Left forelimb (tissue), 1 donor: ENCODE results near the gene PDE5A.
"Not testable (repeated sequence)": the region's sequence is repeated elsewhere in the genome, so short reads cannot be mapped to it uniquely, and the experiment has no call there.

Source experiments
- DNase-seq: peaks from one replicate; pipeline ENCODE4 v3.0.0-alpha.2; 2018; ENCODE audit warnings: low spot score

Gene PDE5A

DNA sequence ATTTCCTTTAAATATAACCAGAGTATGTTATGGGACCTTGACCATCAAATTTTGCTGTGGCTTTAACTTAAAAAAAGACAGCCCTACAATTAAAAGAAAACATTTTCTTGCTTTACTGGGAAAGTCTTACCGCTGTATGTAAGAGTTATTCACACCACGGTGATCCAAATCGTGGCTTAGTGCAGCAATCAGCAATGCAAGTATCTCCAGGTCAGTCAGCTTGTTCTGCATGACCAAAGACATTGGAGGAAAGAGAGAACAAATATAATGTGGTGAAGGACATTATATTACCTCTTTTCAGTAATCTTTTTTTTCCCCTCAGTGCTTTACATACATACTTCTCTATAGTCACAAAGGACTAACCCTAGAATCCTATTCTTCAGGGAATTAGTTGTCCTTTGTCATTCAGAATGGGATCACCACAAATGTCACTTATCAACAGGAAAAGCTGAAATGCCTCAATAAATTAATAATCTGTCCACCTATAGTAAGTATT, 109.6 kb downstream of the PDE5A start:
- DNase-seq = no peak

DNA sequence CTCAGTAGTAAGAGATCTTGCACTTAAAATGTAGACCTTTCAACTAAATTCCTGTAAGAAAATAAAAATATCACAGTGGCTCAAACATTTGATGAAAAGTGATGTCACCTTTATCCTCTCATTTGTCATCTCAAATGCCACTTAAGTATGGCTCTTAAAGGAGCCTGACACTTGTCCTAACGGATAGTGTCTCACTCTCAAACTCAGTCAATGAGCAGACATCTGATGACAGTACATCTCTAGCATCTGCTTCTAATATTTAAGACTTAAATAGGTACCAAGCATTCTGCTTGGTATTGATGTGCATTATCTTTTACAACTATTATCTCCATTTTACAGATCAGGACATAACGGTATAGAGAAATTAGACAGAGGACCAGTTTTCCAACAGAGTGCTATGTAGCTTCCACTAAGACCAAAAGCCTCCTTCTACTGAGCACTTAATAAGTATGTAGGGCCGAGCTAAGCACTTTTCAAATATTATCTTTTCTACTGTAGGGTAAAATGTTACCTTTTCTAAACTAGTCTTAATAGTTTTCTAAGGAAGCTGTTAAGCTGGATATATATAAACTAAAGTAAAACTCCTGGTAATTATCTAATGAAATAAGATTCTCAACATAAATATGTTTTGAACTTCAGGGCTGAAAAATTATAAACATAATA, 110.2 kb downstream of the PDE5A start:
- no peak for DNase-seq

DNA sequence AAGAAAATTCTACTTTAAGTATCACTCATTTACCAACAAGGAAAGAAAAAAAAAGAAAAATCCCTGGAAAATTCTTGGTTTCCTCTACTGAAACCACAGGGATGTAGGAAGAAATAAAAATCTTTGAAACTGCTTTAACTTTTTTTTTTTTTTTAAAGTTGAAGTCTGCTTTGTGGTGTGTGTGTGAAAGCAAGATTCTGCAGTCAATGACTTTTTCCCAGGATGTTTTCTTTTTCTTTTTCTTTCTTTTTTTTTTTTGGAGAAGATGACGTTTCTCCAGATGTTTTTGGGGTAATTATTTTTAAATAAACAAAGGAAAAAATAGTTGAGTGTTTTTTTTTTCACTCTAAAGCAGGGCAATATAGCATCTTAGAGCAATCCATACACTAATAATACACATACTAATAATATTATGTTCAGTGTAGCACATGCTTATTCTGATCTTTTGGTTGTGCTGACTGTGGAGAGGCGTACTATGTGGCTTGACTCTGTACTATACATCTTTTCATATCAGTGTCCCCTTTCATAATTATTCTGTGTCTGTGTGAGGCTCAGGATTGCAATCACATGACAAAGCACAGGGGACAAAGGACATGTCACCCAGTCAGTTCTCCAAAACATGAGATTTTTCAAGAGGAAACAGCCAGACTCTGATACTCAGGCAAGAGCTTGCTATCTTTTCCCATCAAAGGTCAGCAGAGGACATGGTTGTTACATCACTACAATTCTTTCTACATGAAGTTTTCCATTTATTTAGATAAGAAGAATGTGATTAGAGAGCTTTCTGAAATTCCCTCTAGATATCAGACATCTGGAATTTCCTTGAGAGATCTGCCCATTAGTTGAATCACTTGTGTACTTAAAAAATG, 111.0 kb downstream of the PDE5A start:
- DNase-seq = no peak

DNA sequence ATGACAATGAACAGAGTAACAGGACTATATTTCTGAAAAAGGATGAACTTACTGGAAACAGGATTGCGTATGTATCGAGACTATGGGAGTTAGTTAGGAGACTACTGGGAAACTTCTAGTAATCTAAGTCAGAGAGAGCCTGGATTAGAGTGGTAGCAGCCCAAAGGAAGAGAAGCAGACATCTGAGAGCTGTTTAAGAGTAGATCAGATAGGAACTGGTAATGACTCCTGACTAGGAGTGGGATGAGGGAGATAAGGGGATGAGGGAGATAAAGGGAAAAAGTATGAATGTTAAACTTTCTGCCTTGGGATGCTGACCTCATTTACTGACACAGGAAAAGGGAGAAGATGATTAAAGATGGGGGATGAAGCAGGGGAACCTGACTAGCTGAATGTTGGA, 116.2 kb downstream of the PDE5A start:
- DNase-seq = no peak

DNA sequence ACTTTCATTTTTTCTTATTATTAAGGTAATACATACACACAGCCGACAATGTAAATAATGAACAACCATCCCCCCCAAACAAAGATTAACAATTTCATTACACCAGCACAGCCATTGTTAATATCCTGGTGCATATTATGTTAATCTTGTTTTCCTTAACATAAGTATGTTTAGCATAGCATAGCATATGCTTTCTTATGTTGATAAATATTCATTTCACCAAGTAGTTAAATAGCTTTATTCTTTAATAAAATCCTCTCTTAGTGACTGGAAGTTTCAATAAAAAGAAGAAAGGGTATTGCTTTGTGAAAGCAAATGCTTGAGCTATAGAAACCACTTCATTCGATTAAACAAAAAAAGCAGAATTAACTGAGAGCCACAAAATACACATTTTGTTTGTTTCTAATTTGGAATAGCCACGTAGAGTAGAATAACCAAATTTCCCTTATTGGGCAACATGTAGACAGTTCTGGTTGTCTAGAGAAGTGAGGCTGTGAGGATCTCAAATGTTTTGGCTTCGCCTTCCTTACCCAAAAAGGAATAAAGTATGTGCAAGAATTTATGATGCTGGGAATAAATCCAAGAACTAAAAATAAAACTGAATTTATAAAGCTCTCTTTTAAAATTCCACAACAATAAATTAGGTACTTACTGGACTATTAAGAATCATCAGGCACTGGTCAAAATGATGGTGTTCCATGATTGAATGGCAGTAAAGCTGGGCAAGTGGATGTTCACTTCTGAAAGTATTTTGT, 118.0 kb downstream of the PDE5A start:
- no peak for DNase-seq

DNA sequence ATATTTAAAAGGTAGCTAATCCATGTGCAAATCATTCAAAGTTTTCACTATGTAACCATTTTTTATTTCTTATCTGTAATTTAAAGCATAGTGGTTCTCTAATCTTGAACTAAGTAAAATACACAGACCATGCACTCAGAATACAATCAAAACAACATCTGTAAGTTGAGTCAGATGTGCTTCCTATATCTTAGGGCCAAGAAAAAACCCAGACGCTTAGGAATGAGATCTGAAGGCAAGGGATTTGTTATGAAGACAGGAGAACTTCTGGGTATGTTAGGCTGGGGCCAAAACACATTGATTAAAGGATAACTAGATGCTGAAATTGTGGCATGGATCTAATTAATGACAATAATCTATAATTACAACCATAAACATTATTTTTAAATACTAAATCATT, 120.3 kb downstream of the PDE5A start:
- no peak for DNase-seq

DNA sequence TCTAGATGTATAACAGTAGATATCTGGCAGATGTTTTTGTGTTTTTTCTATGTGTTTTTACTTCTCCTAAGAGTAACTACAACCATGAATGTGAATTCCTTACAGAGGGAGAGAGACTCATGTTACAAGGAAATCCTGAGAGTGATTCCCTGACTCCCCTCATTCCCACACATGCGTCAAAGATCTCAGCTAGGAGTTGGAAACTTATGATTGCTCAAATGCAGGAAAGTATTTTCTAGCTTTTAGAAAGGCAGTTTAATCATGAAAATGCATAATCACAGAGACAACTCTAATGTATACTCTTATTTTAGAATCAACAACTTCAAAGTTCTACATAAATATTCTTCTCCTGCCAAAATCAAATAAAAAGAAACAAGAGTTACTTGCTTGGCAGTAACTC, 121.8 kb downstream of the PDE5A start:
- DNase-seq = no peak

DNA sequence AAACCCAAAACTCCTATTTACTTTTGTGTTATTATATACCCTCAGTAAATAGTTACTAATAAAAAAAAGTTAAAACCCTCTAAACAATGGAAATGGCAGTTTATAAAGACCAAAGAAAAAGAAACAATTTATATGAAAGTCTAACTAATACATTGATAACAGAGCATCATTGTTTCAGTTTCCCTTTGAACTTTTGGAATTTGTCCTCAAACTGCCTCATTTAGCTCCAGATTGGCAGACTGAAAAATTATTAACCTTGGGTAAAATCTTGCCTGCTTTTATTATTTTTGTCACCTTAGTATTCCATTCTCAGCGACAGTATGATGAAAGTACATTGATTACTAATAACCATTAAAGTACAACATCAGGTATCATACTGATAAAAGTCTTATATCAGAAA, 124.0 kb downstream of the PDE5A start:
- no peak for DNase-seq

DNA sequence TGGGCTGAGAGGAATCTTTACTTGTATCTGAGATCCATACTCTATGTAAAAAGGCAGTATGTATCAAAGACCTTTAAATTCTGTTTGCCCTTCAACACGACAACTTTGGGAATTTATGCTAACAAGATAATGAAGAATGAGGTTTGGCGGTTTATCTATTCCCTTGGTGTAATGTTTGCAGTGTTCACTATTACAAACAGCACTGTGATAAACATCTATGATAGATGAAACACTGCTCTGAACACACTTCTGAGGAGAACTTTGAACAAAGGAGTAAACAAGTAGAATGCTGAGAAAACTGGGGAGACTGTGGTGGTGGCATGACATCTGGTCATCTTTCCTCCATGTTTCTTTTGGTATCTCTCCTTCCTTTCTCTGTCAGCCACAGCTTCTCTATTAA, 126.9 kb downstream of the PDE5A start:
- DNase-seq = no peak

DNA sequence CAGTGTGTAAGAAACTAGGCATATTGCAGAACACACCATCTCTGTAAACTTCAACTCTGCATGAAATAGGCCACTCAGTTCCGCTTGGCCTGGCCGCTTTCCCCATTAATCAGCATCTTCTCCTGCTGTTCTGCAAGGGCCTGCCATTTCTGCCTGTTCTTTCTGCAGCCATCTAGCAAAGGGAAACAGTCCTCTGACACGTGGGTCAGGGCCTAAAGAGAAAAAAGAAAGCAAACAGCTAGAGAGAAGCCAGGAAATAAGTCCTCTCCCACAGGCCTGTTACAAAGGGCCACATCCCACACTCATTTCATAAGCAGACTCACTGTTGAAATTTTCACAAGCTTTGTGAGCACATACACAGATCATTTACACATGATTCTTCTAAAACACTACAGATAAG, 130.1 kb downstream of the PDE5A start:
- no peak for DNase-seq

DNA sequence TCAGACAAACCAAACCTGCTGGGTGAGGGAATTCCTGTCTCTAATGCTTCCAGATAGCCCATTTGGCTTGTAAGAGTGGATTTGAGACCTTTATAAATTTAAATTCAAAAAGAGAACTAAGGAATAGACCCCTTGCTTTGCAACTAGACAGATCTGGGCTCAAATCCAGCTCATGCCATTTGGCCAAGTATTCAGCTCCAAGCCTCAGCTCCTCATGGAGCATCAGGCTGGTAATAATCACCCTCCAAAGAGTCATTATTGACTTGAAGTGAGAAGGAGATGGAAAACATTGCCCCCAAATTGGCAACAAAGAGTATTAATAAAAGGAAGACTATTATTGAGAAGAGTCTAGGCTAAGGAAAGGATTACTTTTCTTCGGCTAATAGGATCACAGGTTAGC, 134.7 kb downstream of the PDE5A start:
- DNase-seq = no peak

DNA sequence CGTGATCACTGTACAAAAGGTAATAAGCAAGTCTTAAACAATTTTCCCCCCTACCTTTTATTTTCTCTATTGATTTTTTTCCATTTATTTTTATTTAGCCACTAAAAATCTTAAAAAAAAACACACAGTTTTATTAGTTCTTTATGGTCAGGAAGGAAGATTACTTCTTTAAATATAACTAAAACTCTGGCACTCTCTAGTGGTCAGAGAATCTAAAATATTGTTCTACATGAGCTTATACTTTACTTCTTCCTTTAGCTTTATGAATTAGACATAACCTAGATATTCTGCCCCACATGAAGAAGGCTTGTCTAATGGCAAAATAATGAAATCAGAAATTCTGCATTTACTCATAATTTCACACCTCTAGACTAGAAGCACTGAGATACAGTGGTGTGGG, 135.2 kb downstream of the PDE5A start:
- DNase-seq = no peak

DNA sequence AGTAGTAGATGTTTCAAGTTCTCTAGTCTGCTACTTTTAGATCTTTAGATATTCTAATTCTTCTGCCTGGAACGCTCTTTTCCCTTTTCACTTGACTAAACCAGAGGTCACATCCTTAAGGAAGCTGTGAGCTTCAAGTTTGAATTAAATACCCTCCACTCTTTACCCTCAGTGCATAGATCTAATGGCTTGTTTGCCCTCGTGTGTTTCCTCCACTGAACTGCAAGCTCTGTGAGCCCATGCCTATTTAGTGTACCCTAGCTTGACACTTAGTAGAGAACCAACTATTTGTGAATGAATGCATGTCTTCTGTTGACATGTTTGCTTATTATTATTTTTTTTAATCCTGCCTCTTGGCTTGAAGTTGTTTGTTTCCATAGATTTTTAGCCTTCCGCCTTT, 138.3 kb downstream of the PDE5A start:
- no peak for DNase-seq

DNA sequence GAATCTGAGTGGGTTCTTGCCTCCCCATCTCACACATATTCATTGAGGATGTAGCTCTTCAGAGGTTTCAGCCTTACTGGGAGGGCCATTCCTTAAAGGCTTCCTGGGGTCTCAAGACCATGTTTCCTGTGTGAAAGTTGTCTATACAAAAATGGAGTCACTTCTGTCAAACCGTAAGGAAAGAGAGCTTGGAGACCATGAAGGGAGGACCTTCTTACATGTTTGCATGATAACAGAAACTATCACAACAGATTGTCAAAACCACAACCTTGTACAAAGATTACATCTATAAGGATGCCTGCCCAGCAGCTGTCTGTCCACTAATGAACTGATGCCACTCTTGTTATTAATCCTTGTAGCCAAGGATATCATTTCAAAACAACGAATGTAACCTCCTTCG, 139.3 kb downstream of the PDE5A start:
- DNase-seq = no peak

DNA sequence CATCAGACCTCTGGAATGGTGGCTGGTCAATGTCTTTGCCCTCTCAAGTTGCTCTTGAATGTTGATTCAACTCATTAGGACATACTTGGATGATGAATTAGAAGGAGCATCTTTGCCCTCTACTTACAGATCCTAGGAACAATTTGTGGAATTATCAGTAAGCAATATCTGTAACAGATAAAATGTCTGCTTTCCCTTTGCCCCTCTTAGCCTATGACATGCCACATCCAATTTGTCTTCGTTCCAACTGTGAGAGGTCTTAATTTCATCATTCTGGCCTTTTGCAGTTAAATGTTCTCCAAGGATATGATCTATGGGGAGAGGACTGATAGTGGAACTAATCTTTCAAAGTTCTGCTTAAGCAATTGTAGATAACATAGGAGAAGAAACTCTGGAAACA, 148.3 kb downstream of the PDE5A start:
- no peak for DNase-seq

DNA sequence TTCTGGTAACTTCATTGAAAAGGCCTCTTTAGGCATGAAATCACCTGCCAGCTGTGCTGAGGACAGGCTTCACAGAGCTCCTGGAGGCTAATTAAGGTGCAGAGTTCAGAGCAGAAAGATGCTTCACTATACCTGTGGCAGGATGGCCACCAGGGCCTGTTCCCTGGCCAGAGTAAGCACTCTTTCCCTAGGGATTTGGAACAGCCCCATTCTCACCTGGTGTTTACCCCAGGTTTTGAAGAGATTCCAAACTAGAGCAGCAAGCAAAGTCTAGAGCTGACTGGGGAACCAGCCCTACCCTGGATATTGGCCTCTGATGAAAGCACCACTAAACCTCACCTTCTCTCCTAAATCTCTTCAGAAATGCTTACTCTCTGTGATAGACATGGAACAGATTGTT, 148.8 kb downstream of the PDE5A start:
- DNase-seq = no peak

DNA sequence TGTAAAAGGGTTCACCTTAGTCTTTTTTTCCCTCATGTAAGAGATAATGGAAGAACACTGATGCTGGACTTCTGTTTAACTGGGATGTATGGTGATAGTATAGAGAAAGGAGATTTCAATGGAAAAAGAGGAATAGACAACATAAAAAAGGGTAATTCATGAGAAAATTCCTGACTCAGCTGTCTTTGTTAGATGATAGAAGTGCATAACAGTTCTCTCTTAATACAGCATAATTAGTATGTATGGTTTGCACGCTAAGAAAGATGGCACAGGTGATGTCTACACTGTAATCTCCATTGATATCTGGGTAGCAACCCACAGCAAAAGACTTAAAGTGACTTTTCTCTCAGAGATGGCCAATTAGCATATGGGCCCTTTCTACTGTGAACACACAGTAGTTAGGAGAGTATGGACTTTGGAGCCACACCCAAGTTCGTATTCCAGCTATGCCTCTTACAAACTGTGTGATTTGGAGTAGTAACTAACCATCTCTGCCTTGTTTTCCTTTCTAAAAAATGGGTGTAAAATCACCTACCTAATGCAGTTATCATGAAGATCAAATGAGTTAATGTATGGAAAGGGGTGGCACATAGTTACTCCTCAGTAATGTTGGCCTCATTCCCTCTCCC, 149.3 kb downstream of the PDE5A start:
- no peak for DNase-seq

DNA sequence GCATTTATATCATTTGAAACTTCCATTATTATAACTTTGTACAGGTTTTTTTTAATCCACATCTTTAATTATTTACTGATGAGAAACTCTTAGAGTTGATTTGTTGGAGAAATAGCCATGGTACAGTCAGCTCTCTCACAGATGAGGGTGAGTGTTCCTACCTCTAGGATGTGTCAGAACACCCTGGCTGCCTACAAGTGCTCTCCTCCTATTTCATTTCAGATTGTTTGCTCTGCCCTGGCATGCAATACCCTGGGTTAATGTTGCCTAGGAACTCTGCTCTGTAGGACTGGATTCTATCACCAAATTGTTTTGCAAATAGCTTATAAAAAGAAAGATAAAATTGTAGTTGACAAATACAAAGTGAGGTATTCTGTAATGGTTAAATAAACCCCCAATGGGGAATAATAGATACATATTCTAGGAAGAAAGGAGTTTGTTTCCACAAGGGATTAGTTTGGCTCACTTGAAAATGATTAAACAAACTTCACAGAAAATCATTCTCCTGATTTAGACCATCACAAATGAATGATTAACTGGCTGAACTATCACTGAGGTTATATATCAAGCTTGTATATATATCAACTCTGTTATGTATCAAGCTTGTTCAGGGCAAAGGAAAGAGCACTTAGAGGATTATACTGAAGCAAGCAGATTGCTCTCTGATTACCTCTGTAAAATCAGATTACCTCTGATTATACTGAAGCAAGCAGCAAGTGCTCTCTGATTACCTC, 150.0 kb downstream of the PDE5A start:
- DNase-seq = no peak

DNA sequence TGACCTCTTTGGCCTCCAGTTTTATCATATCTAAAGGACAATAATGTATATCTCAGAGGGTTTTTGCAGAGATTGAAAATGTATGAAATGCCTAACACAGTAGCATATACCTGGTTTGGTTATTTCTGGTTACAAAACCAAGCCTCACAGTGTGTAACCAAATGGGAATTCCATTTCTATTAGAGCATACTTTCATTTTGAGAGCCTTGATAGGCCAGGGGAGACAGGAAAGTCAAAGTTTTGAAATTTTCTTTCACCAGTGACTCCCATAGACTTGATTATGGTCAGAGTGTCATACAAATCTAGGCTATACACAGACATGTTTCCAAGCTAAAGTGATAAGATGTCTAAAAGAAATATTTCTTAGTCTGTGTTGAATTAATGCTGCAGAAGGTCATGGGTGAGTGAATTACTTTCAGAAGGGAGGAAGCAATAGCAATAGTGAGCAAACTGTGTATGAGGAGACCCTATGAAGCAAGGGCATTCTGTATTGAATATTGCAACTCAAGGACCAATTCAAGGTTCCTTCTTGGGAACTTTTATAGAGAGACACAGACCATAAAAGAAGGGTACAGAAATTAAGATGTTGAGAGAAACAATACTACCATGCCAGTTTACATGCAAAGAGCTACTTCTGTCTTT, 151.1 kb downstream of the PDE5A start:
- DNase-seq = no peak

DNA sequence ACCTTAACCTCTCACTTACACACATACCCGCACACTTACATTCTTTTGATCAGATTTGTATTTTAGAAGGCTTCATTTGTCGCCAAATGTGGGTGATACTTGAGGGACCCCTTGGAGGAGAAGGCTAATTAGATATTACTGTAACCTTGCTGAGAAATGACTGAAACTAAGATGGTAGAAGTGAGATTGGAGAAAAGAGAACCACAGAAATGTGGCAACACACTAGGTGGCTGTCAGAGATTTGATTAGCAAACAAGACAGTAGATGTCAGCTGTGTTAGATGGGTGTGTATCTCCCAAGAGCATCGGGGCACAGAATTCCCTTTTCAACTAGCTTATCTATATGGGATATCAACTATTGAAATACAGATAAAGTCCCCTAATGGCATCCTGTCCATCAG, 157.3 kb downstream of the PDE5A start:
- no peak for DNase-seq

DNA sequence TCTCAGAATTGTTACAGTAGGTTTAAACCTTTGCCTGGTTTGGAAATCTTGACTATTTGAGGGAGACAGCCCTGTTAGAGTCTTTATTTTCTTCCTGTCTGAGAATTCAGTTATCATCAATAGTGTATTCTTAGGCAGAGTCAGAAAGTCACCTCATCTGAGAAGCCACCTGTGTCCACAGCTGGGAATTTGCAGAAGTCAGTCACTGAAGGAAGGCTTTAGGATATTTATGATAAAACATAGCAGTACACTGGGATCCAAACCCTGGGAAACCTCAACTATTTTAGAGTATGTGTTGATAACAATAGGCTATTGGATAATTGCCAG, 157.9 kb downstream of the PDE5A start:
- not testable (repeated sequence) for DNase-seq
